ENCODE measurements around the gene PDSS2.
"Not testable (repeated sequence)": the region's sequence is repeated elsewhere in the genome, so short reads cannot be mapped to it uniquely, and the experiment has no call there.

Gene PDSS2

GRCh38 chr6:107413966-107414645, 45.3 kb downstream of the PDSS2 start:
- no peak for DNase-seq

- DNase-seq: no peak
Observed at GRCh38 chr6:107411161-107411560, 48.2 kb downstream of the PDSS2 start.

DNA sequence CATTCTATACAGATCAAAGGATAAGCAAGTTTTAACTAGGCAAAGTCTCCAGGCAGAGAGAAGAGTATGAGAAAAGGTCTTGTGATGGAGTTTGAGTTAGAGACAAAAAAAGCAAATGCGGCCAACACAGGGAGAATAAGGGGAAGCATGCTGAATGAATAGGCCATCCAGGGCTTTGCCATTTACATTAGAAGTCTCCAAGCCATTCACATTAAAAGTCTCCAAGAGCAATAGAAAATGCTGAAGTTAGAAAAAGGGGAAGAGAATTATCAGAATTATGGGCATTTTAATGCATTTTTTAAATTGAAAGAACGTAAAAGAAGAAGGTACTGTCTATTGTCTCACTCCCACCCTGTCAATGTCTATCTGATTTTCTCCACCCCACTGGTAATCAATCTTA, 49.4 kb downstream of the PDSS2 start:
- no peak for DNase-seq

DNA sequence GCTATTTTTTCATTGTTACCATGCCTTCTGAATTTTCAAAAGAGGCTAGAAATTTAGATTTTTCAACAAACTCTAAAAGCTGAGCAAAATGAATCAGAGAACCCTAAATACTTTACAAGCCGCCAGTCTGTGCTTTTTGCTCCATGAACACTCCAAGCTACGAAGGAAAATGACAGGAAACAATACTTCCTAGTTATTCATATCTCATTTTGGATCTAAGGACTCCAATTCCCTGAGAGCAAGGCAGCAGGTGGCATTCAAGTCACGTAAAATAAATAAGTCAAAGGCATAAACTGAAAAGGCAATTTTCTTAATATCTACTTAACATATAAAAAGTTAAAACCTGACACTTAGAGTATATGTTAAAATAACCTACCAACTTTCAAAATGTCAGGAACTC, 50.6 kb downstream of the PDSS2 start:
- no peak for DNase-seq

DNA sequence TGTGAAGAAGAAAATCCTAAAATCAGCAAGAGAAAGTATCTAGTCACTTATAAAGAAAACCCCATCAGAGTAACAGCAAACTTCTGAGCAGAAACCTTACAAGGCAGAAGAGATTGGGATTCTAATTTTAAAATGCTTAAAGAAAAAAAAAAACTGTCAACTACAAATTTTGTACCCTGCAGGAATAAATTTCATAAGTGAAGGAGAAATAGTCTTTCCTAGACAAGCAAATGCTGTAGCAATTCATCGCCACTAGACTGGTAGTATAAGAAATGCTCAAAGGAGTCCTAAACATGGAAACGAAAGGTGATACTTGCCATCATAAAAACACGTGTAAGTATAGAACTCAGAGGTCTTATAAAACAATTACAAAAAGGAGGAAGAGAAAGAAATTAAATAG, 54.4 kb downstream of the PDSS2 start:
- no peak for DNase-seq

DNA sequence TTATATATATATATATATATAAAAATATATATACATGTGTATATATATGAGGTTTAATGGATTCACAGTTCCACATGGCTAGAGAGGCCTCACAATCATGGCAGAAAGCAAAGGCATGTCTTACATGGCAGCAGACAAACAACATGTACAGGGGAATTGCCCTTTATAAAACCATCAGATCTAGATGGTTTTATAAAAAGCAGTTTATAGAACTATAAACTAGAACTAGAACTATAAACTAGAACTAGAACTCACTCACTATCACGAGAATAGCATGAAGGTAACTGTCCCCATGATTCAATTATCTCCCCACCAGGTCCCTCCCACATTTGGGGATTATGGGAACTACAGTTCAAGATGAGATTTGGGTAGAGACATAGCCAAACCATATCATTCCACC, 56.8 kb downstream of the PDSS2 start:
- DNase-seq: no peak

- no peak for DNase-seq
Observed at GRCh38 chr6:107401573-107401972, 57.8 kb downstream of the PDSS2 start.

DNA sequence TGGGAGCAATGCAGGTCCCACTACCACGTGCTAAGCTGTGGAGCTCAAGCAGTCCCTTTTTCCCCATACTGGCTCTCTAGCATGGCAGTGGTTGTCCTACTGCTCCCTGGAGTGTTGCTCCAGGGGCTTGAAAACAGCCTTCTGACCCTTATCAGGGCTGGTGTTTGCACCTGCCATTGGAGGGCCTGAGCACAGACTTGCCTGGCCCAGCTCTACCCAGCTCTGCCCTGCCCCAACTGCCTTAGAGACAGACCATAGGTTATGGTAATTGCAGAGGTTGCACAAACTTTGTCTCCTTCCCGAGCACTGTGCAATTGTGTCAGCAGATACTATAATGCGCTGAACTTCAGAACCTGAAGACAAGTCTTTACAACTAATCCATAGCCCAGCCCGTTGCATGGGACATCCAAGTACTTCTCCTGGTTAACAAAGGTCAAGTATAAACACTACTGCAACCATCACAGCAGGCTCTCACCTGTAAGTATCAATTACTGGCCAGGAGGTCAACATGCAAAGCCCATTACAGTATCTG, 58.7 kb downstream of the PDSS2 start:
- no peak for DNase-seq

- no peak for DNase-seq
Observed at GRCh38 chr6:107399935-107400334, 59.4 kb downstream of the PDSS2 start.

GRCh38 chr6:107398001-107398400, 61.4 kb downstream of the PDSS2 start:
- no peak for DNase-seq

DNA sequence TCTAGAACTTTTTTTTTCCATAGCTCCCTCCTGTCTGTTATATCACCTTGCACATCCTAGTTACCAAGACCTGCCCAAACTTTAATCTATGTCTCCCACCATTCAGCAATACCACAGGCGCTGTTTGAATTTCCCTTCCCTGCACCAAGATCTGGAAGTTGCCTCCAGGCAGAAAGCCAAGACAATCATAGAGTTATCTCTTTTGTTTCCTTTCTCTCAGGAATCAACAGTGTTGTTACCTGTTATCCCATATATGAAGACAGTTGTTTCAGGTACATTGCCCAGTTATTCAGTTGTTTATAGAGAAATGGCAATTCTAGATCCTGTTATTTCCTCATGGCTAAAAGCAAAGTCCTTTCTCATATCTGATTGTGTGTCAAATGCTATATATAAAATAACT, 63.2 kb downstream of the PDSS2 start:
- no peak for DNase-seq

GRCh38 chr6:107392069-107392468, 67.3 kb downstream of the PDSS2 start:
- DNase-seq: no peak

DNA sequence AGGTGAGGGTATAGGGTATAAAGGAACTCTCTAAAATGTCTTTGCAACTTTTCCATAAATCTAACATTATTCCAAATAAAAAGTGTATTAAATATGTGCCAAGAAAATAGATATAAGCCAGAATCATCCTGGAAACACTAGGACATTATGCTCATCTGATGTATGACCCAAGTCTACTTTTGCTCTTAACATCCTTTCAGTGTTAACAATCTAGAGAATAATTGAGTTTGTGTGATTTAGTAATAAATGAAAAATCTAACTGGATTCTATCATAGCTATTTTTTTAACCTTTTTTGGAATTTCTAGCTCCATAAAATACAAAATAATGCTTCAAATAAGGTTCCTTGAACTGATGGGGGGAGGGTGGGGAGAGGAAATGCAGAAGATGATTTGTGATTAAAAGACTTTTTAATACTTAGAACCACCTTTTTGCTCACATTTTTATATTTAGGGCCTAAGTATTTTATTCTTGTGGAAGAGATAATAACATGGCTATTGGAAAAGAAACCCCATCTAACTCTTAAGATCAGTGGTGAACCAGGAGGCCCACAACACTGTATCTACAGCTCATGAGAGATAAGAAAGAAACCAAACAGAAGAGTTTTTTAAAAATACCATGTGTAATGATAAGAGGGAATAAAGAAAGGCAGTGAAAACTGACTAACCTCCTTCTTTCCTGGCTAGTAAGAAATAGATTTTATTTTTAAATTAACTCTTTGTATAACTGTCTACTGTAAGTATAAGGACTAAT, 68.5 kb downstream of the PDSS2 start:
- DNase-seq: no peak

- DNase-seq: no peak
Observed at GRCh38 chr6:107390056-107390455, 69.3 kb downstream of the PDSS2 start.

- DNase-seq: no peak
Observed at GRCh38 chr6:107386904-107387303, 72.5 kb downstream of the PDSS2 start.

- no peak for DNase-seq
Observed at GRCh38 chr6:107386340-107386739, 73.0 kb downstream of the PDSS2 start.

GRCh38 chr6:107383705-107384104, 75.7 kb downstream of the PDSS2 start:
- DNase-seq: no peak

GRCh38 chr6:107374264-107374663, 85.1 kb downstream of the PDSS2 start:
- DNase-seq: no peak

DNA sequence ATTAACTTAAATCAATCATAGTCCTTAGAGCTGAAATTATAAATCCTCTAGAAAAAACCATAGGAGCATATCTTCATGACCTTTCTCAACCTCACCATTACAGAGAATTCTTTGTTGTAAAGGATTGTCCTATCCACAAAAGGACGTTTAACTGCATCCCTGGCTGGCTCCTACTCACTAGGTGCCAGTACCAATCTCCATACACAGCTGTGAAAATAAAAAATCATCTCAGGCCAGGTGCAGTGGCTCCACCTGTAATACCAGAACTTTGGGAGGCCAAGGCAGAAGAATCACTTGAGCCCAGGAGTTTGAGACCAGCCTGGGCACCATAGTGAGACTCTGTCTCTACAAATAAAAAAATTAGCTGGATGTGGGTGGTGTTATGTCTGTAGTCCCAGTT, 89.9 kb downstream of the PDSS2 start:
- DNase-seq: no peak

DNA sequence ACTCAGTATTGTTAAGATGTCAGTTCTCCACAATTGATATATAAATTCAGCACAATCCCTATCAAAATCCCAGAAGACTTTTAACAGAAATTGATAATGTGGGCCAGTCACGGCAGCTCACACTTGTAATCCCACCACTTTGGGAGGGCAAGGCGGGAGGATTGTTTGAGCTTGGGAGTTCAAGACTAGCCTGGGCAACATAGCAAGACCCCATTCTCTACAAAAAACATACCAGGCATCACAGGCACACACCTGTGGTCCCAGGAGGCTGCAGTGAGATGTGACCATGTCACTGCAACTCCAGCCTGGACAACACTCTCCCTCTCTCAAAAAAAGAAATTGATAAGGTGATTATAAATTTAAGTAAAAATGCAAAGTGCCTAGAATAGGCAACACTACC, 90.9 kb downstream of the PDSS2 start:
- DNase-seq: no peak

- not testable (repeated sequence) for DNase-seq
Observed at GRCh38 chr6:107364173-107364572, 95.2 kb downstream of the PDSS2 start.

DNA sequence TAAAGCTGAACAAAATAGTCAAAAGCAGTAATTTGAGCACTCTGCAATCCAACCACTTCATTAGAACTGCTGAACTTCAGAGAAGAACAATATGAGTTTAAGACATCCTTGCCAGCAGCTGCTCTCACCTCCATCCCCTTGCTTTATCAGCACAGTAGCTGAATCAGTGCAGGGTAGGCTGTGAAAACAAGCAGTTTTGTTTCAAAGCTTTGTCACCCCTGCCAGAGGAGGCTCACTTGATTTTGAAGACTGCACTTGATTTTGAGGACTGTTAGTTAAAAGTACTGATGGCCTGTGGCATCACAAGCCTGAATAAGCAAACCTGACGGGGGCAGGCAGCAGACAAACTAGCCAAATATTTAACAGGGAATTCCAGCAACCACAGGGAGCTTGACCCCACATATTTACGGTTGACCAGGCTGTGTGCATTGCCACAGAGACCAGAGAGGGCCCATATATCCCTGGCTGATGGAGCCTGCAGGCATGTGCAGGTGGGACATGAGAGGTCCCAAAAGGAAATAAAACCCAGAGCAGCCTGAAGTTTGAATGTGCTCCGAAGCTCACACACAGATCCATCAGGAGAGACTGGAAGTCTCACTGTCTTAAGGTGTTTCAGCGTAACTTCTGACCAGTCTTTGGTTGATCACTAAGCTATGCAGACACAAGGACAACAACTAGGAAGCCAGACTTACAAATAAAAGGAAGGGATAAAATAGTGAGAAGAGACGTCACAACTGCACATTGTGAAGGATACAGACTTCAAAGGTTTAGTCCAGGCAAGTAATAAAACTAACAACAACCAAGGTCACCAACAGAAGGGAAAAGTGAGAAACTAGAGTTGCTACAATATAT, 97.4 kb downstream of the PDSS2 start:
- no peak for DNase-seq

- DNase-seq: no peak
Observed at GRCh38 chr6:107360476-107360875, 98.9 kb downstream of the PDSS2 start.

DNA sequence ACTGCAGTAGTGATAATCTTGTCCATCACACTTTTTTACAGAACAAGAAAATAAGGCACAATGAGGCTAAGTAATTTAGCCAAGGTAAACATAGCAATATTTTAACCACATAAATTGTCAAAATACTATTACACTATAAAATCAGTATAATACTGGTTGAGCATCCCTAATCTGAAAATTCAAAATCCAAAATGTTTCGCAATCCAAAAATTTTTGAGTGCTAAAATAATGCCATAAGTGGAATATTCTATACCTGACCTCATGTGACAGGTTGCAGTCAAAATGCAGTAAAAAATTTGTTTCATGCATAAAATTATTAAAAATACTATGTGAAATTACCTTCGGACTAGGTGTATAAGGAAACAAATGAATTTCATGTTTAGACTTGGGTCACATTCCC, 101.5 kb downstream of the PDSS2 start:
- no peak for DNase-seq
